IMR-90 (cell line): ENCODE measurements around the gene PFKL. TPM values are rescaled to one million over a fixed set of nuclear protein-coding genes. Genes with fewer than 3 reads are reported as not detected.

Experiments used
- ATAC-seq: fragments of 200-7000 bp; cut with Tn5 transposase; 2 replicates; pipeline ENCODE4 v1.9.1; 2020; ENCODE audit warnings: low read depth, mild to moderate bottlenecking, moderate library complexity
- BruUV-seq: library from RNA; stranded (reverse); fragments of 400-500 nt; replicated peaks from 2 replicates; lab custom pipeline; 2021; lab: Mats Ljungman, UMichigan
- CTCF ChIA-PET: fragments of 300-600 bp; formaldehyde crosslinking; extraction: SDS; loops from one replicate; lab custom pipeline; 2021; ENCODE audit warnings: antibody characterized with exemption; lab: Yijun Ruan, JAX
- POLR2A ChIA-PET: fragments of 300-600 bp; sonication (Branson Sonifier 250); formaldehyde crosslinking; loops from one replicate; lab custom pipeline; 2022; ENCODE audit warnings: antibody characterized with exemption; ENCODE audit not compliant: unreplicated experiment; lab: Charles Lee
- DNase-seq: peaks from one replicate; pipeline ENCODE4 v3.0.0; 2013
- H2AFZ ChIP-seq: replicated peaks from 2 replicates; pipeline ENCODE3; 2013; ENCODE audit warnings: low read length, mild to moderate bottlenecking; ENCODE audit not compliant: poor library complexity
- H2AK5ac ChIP-seq: 2 replicates; pipeline ENCODE4 v1.6.1; 2013; ENCODE audit warnings: low read depth, low read length, inconsistent platforms
- H2AK9ac ChIP-seq: replicated peaks from 2 replicates; pipeline ENCODE3; 2013; ENCODE audit warnings: mild to moderate bottlenecking, low read depth, low read length, moderate library complexity; ENCODE audit not compliant: poor library complexity
- H2BK120ac ChIP-seq: 2 replicates; pipeline ENCODE4 v1.6.1; 2013; ENCODE audit warnings: low read depth, low read length, inconsistent platforms
- H2BK15ac ChIP-seq: 3 replicates; pipeline ENCODE4 v1.6.1; 2013; ENCODE audit warnings: low read depth, low read length, inconsistent platforms
- H2BK20ac ChIP-seq: 2 replicates; pipeline ENCODE4 v1.6.1; 2013; ENCODE audit warnings: low read depth, mild to moderate bottlenecking, inconsistent platforms, low read length, moderate library complexity
- H2BK5ac ChIP-seq: 2 replicates; pipeline ENCODE4 v1.6.1; 2013; ENCODE audit warnings: mild to moderate bottlenecking, low read depth, low read length, inconsistent platforms; ENCODE audit not compliant: poor library complexity, severe bottlenecking
- H3K14ac ChIP-seq: replicated peaks from 2 replicates; pipeline ENCODE4 v1.6.1; 2013; ENCODE audit warnings: low read depth, low read length, inconsistent platforms
- H3K18ac ChIP-seq: 2 replicates; pipeline ENCODE4 v1.6.1; 2013; ENCODE audit warnings: low read depth, low read length, control low read depth
- H3K23ac ChIP-seq: 2 replicates; pipeline ENCODE4 v1.6.1; 2013; ENCODE audit warnings: low read depth, low read length, inconsistent platforms
- H3K27ac ChIP-seq: 2 replicates; pipeline ENCODE4 v1.5.1; 2013; ENCODE audit warnings: mild to moderate bottlenecking, control low read depth, low read length; ENCODE audit not compliant: insufficient read depth
- H3K27me3 ChIP-seq: 2 replicates; pipeline ENCODE4 v1.6.1; 2013; ENCODE audit warnings: low read length; ENCODE audit not compliant: control insufficient read depth, insufficient read depth
- H3K36me3 ChIP-seq: 2 replicates; pipeline ENCODE4 v1.6.1; 2013; ENCODE audit warnings: low read length, mixed read lengths; ENCODE audit not compliant: control insufficient read depth, insufficient read depth
- H3K4ac ChIP-seq: 2 replicates; pipeline ENCODE4 v1.6.1; 2013; ENCODE audit warnings: low read depth, low read length, inconsistent platforms
- H3K4me1 ChIP-seq: 2 replicates; pipeline ENCODE4 v1.6.1; 2013; ENCODE audit warnings: low read length, mixed read lengths; ENCODE audit not compliant: control insufficient read depth, insufficient read depth
- H3K4me2 ChIP-seq: 2 replicates; pipeline ENCODE4 v1.6.1; 2013; ENCODE audit warnings: low read depth, mild to moderate bottlenecking, control low read depth, low read length, moderate library complexity
- H3K4me3 ChIP-seq: 2 replicates; pipeline ENCODE4 v1.5.1; 2013; ENCODE audit warnings: low read depth, mild to moderate bottlenecking, control low read depth, low read length, moderate library complexity; ENCODE audit not compliant: insufficient read depth
- H3K56ac ChIP-seq: 2 replicates; pipeline ENCODE4 v1.6.1; 2013; ENCODE audit warnings: low read length, inconsistent platforms; ENCODE audit not compliant: insufficient read depth; ENCODE audit errors: extremely low read depth
- H3K79me1 ChIP-seq, 2 experiments: 2 replicates each; pipeline ENCODE4 v1.6.1; 2013; ENCODE audit warnings: low read length in 2 of 2, inconsistent platforms in 1 of 2, low read depth in 1 of 2
- H3K9ac ChIP-seq: 2 replicates; pipeline ENCODE4 v1.6.1; 2013; ENCODE audit warnings: low read depth, low read length, control low read depth
- H3K9me1 ChIP-seq: 2 replicates; pipeline ENCODE4 v1.6.1; 2013; ENCODE audit warnings: low read length, inconsistent platforms; ENCODE audit not compliant: insufficient read depth
- H3K9me3 ChIP-seq: 2 replicates; pipeline ENCODE4 v1.6.1; 2013; ENCODE audit warnings: low read length; ENCODE audit not compliant: control insufficient read depth, insufficient read depth
- H4K20me1 ChIP-seq: 2 replicates; pipeline ENCODE4 v1.6.1; 2013; ENCODE audit warnings: low read length, inconsistent platforms; ENCODE audit not compliant: insufficient read depth
- H4K5ac ChIP-seq: 2 replicates; pipeline ENCODE4 v1.6.1; 2013; ENCODE audit warnings: mild to moderate bottlenecking, low read depth, low read length, control low read depth
- H4K8ac ChIP-seq, 2 experiments: 2 replicates each; pipeline ENCODE4 v1.6.1; 2013; ENCODE audit warnings: low read depth in 2 of 2, low read length in 2 of 2, control low read depth in 1 of 2, inconsistent platforms in 1 of 2
- H4K91ac ChIP-seq: 2 replicates; pipeline ENCODE4 v1.6.1; 2013; ENCODE audit warnings: low read depth, low read length, inconsistent platforms; ENCODE audit not compliant: insufficient read depth
- CEBPB ChIP-seq: IDR thresholded peaks from 2 replicates; pipeline ENCODE4 v1.6.1; 2012; ENCODE audit warnings: low read depth, low read length, improper control_type of control experiment
- CHD1 ChIP-seq: IDR thresholded peaks from 2 replicates; pipeline ENCODE4 v1.6.1; 2012; ENCODE audit warnings: low read depth, low read length, improper control_type of control experiment
- WGBS, 2 experiments: methylation state at CpG; one replicate each; pipeline versions ENCODE4 v1.1.5 to v1.1.7; 2013; ENCODE audit warnings: missing lambda C conversion rate in 2 of 2; ENCODE audit not compliant: insufficient read length in 1 of 2; ENCODE audit errors: extremely low coverage in 2 of 2; 5-methylcytosine and 5-hydroxymethylcytosine counted together
- dilution Hi-C: fragments of 300-500 bp; cut with HindIII; formaldehyde crosslinking; loops from one replicate; pipeline ENCODE4 v1.14.3; 2018; ENCODE audit warnings: low sequenced_read_pairs; ENCODE audit not compliant: unreplicated experiment
- in situ Hi-C: fragments of 300-500 bp; cut with MboI; formaldehyde crosslinking; loops from 3 replicates; pipeline ENCODE4 v1.14.3; 2019; ENCODE audit warnings: low sequenced_read_pairs, inconsistent platforms, mixed read lengths
- intact Hi-C: fragments of 100-400 bp; cut with micrococcal nuclease; formaldehyde crosslinking; loops from 2 replicates; pipeline ENCODE4 v1.10.0; 2022
- polyA plus RNA-seq, 3 experiments: library from polyadenylated mRNA; depleted of rRNA; stranded (reverse); fragments of >200 nt; gene quantifications; 2 replicates each; pipeline ENCODE4 v1.2.3, GENCODE V29; 2012; ENCODE audit warnings: low replicate concordance in 1 of 3
- total RNA-seq: library from RNA; depleted of rRNA; stranded (reverse); fragments of >200 nt; gene quantifications from 2 replicates; pipeline ENCODE4 v1.2.3, GENCODE V29; 2012
- TF ChIP-seq, protein P1 (sequence below): fragments of 150-350 bp; IDR thresholded peaks from 2 replicates; pipeline ENCODE4 v1.6.1; 2016; ENCODE audit warnings: low read depth, mild to moderate bottlenecking, low read length, moderate library complexity, borderline replicate concordance

The PFKL gene
- total and polyA plus RNA-seq, 2 of the 4 experiments (the other 2 are of a cell fraction): 103 to 126 TPM

DNA sequence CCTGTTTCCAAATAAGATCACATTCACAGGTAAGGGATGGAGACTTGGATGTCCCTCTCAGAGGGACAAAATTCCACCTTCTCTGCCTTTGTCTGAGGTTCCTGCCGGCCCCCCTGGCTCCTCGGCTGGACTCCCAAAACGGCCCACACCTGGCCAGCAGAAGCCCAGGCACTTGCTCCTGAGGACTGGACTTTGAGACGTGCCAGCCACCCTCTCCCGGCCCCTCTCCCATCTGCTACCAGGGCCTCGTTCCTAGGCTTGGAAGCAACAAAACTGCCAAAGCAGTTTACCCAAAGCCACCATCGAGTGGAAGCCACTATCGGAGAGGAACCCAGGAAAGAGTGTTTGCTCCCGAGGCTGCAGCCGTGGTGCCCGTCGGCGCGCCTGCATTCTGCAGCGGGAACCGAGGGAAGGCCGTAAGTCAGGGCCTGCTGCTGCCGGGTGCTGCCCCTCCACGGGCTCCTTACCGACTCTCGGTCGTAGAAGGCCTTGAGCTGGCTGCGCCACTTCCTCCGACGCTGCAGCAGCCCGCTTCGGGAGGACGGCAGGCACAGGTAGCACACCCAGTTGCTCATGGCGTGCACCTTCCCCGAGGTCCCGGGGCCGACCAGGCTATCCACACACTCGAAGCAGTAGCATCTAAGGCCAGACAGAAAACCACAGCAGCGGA is 41.7 kb upstream of the PFKL start (continued):
- TF ChIP-seq, protein P1, sequence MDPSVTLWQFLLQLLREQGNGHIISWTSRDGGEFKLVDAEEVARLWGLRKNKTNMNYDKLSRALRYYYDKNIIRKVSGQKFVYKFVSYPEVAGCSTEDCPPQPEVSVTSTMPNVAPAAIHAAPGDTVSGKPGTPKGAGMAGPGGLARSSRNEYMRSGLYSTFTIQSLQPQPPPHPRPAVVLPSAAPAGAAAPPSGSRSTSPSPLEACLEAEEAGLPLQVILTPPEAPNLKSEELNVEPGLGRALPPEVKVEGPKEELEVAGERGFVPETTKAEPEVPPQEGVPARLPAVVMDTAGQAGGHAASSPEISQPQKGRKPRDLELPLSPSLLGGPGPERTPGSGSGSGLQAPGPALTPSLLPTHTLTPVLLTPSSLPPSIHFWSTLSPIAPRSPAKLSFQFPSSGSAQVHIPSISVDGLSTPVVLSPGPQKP: no peak

DNA sequence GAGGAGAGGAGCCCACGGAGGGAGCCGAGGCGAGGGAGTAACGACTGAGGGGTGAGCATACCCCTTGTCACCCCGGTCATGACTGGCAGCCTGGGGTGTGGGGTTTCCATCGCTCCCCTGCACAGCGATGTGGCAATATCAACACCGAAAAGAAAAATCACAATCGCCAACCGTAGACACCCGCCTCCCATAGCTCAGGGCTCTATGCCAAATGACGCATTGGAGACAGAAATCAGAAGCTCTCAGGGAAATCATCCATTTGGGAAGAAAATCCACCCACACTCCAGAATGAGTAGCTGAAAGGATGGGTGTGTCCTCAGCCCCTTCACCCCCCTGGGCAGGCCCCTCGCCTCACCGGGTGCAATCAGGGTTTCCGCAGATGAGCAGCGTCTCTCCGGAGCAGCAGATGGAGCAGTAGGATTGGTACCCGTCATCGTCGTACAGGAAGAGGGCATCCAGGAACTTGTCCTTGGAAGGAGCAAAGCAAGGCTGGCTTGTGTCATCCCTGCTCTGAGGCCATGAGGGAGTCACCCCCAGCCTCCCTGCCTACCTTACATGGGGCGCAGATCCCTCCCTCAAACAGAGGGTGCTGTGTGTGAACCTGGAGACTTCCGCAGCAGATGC is 40.7 kb upstream of the PFKL start:
- in situ Hi-C loops: no loop called here
- H4K91ac ChIP-seq: no peak overlapping the region
- no peak overlapping the region for H2BK120ac ChIP-seq
- no peak overlapping the region for H2BK5ac ChIP-seq
- no peaks in the 10 kb centered on the region for H3K4me1 ChIP-seq
- H3K4ac ChIP-seq: no peak overlapping the region
- dilution Hi-C loops: no loop called here
- H4K8ac ChIP-seq: no peak overlapping the region
- H3K23ac ChIP-seq: no peak overlapping the region
- ChIA-PET POLR2A (no interaction called here), CTCF (no interaction called here)
- no peak overlapping the region for H2BK20ac ChIP-seq
- no TSS peak for BruUV-seq
- no peak overlapping the region for H3K4me2 ChIP-seq
- WGBS, 2 experiments: 76% methylated on average over 5 of the region's 22 CpGs; no CpG with 5 or more reads in 1 of the 2 experiments
- H3K4me3 ChIP-seq: no peak overlapping the region
- no peak overlapping the region for H3K18ac ChIP-seq
- H3K9ac ChIP-seq: no peak overlapping the region
- H3K14ac ChIP-seq: no peak overlapping the region
- H4K5ac ChIP-seq: no peak overlapping the region
- DNase-seq (peak; percentile 37), ATAC-seq (no peak)
- no peaks in the 10 kb centered on the region for H3K36me3 ChIP-seq
- no peak overlapping the region for H3K56ac ChIP-seq
- 0 out of 2 replicates have a peak, but pooled peaks have one; percentile 25 for TF ChIP-seq CEBPB
- no peak for TF ChIP-seq CHD1
- H3K27ac ChIP-seq: no peak overlapping the region
- H2BK15ac ChIP-seq: no peak overlapping the region
- H3K27me3 ChIP-seq: peaks cover 22% of the 10 kb centered on the region
- no peak overlapping the region for H2AK9ac ChIP-seq
- intact Hi-C loops: no loop called here
- peaks cover 8% of the 10 kb centered on the region for H3K9me3 ChIP-seq
- no peaks in the 10 kb centered on the region for H4K20me1 ChIP-seq
- no peaks in the 10 kb centered on the region for H3K9me1 ChIP-seq
- no peak overlapping the region for H2AFZ ChIP-seq
- H2AK5ac ChIP-seq: no peak overlapping the region
- no peaks in the 10 kb centered on the region for H3K79me1 ChIP-seq
